NCI-H510A treated with DMSO at 0.1 percent for 48 hours (cell line): ENCODE measurements around the gene PTPRN2.
A peak's percentile ranks its signal among the peaks of the same experiment; 100 is the strongest.
"Not testable (repeated sequence)": the region's sequence is repeated elsewhere in the genome, so short reads cannot be mapped to it uniquely, and the experiment has no call there.

Source experiments
- DNase-seq: peaks from one replicate; lab custom pipeline; 2025; lab: John Stamatoyannopoulos, UW

PTPRN2 gene

DNA sequence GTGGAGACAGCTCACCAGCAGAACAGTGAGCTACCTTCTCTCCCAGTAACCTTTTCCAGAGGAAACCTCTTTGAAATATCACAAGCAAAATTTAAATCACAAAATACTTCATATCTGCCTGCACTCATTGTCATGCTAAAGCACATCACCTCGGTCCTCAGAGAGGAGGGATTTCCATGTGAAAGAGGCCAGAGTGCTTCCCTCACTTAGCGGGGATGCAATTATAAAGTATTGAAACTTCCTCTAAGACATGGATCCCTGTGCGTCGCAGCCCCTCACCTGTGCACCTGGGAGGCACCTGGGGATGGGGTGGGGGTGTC, 792.9 kb downstream of the PTPRN2 start:
- DNase-seq = no peak

DNA sequence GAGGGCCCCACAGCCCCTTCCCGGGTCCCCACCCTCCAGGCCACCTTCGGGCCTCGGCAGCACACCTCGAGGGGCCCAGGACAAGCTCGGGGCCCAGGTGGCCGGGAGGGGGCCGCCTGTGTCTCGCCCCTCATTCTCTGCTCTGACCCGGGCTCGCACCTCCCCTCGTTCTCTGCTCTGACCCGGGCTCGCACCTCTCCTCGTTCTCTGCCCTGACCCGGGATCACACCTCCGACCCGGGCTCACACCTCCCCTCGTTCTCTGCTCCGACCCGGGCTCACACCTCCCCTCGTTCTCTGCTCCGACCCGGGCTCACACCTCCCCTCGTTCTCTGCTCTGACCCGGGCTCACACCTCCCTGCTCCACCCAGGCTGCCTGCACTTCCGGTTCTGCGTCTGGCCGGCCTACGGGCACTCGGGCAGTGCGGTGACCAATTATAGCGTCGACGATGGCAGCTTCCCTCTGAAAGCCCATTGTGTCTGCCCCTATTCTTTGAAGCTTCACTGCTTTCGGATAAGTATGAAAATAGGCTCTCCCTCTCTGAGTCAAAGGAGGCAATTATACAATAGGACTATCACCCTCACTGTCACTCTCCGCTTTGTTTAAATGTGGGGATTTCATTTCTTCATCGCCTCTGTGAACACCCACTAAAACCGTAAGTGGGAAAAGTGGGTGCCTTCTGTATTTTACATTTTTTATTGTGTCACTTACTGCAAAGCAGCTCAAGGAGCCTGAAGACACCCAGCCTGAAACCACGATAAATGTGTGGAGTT, 793.5 kb downstream of the PTPRN2 start:
- DNase-seq = peak; percentile 13

DNA sequence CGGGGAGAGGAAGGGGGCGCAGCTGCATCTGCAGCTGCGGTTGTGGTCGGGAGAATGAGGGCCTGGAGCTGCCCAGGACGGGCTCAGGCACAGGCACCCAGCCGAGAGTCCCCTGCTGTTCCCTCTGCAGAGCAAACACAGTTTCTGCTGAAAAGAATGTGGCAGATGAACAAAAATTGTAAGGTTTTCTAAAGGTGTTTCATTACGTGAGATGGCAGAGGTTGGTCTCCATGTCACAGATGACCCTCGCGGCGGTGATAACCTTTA, 794.6 kb downstream of the PTPRN2 start:
- no peak for DNase-seq

DNA sequence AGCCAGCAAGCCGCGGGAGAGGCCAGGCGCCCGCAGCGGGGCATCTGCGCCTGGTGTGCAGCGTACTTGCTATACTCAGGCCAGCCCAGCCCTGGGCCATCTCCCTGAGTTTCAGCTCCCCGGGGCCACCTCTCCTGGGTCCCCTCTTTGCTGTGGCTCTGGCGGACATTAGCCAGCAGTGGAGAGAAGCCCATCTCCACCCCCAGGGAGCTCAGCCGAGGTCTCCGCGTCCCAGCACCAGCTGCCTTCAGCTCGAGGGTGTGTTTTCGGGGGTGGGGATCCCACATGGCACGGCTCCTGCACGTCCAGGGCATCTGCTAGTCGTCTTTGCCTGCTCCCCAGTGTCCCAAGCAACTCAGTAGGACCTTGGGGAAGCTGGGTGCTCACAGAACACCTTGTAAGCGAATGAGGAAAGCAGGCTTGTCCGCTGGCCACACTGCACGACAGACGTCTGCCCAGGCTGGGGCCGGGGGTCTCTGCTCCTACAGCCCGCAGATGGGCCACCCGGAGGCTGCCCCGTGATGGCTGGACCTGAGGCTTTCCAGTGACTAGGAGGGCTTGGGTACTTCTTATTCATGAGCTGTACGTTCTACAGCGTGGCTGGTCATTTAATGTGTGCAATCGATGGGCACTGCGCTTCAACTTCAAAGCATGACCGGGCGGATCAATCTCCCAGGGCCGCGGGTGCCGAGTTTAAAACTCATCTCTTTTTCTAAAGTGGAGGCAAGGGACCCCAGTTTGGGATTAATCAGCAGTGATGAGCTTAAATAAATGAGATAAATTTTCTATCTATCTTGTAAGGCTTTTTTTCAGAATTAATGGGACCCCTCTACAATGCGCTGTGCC, 795.2 kb downstream of the PTPRN2 start:
- no peak for DNase-seq

DNA sequence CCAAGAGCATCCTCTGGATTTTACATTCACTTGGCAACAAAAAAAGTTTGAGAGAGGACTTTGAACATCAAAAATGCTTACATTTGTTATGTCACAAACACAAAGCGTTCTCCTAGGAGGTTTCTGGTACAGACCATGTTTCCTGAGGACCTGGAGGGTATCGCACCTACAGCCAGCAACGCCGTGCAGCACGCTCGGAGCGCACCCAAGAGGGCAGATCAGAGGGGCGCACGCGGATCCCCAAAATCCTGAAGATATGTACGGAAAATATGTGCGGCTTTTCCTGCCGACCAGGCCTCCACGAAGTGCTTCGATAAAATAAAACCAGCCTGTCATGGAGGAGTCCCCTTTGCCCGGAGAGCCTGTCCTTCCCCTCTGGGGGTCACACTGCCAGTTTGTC, 796.0 kb downstream of the PTPRN2 start:
- no peak for DNase-seq

DNA sequence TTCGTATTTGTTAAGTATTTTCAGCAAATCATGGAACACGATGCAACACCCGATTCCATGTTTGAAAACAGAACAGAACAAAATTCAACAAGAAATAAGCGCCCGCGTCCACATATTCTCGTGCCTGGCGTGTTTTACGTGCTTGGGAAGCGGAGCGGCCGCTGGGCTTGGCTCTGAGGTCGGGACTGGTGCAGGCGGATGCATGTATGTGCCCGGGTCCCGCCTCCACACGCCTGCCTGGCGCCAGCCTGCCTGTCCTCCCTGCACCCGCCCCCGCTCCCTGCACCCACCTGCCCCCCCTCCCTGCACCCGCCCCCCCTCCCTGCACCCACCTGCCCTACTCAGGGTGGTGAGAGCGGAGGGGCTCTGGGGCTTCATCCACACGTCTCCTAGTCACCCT, 796.4 kb downstream of the PTPRN2 start:
- no peak for DNase-seq

DNA sequence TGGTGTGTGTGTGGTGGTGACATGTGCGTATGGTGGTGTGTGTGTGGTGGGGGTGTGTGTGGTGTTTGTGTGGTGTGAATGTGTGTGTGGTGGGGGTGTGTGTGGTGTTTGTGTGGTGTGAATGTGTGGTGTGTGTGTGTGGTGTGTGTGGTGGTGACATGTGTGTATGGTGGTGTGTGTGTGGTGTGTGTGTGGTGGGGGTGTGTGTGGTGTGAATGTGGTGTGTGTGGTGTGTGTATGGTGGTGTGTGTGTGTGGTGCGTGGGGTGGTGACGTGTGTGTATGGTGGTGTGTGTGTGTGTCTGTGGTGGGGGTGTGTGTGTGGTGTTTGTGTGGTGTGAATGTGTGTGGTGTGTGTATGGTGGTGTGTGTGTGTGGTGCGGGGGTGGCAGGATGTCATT, 797.7 kb downstream of the PTPRN2 start:
- DNase-seq = no peak

DNA sequence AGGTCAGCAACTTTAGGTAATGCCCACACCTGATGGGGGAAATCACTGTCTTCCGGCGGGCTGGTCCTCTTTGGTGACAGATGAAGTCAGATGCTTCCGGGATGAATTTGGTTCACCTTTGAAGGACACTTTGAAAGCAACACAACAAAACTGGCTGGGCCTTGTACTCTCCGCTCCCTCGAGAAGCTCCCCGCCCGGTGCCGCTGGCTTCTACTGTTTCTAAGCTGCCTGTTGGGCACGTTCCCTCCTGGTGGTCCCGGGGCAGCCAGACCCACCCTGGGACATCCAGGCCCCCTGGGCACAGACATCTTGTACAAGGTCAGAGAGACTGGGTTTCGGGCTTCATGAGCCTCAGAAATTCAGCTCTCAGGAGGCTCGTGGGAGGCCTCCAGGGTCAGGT, 798.5 kb downstream of the PTPRN2 start:
- DNase-seq = no peak

DNA sequence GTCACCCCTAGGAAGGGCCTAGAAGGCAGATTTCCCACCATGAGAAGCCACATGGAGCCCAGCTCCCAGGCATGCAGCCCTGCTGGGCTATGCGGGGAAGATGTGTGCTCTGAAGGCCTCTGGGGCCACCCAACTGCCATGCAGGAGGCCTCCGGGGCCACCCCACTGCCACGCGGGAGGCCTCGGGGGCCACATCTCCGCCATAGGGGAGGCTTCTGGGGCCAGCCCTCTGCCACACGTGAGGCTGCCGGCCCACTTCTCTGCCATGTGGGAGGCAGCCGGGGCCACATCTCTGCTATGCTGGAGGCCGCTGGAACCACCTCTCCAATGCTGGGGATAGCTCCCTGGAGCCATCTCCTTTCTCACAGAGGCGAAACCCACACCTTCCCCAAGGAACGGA, 799.0 kb downstream of the PTPRN2 start:
- no peak for DNase-seq

DNA sequence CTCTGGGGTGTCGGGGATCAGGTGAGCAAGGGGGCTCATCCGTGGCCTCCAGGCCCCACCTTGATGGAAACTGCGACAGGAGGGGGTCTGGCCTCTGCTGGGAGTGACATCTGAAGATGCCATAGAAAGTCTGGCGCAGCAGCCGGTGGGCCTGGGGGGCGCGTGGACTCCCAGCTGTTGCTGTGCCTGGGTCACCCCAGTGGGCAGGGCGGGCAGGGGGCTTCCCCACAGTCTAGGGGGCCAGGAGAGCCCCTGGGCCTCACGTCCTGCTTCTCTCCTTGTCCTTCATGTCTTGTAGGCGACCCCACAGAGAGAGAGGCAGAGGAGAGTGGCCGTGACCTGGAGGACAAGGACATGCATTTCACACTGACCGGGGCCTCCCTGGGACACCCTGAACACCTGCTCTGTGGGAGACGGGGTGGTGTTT, 800.3 kb downstream of the PTPRN2 start:
- no peak for DNase-seq

DNA sequence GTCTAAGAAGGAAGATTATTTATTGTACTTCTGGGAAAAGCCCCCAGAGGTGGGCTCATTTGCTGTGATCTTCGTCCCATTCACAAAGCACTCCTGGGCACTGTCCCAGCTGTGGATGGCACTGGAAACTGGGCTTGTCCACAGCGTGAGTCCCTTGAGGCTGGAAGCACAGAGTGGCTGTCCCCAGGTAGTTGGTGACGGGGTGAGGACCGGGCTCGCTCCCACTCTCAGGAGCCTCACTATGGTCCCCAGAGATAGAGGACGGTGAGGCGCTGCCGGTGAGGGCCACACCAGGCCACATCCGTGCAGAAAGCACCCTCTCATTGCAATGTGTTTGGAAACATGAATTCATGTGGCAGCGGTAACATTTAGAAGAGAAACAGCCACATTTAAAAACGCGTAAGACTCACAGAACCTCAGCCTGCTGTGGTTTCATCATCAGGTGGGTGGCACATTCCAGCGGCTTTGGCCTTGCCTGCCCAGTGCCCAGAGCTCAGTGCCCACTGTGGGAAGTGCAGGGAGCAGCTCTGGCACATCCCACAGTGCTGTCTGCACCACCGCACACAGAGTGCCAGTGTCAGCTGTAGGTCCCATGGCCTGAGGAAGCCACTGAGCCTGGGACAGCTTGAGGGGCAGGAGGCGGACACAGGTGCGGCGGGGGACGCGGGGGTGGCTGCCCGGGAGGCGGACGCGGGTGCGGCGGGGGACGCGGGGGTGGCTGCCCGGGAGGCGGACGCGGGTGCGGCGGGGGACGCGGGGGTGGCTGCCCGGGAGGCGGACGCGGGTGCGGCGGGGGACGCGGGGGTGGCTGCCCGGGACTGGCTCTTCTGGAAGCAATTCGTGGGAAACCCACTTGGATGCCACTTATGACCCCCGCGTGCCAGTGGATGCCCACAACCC, 801.0 kb downstream of the PTPRN2 start:
- DNase-seq = no peak

DNA sequence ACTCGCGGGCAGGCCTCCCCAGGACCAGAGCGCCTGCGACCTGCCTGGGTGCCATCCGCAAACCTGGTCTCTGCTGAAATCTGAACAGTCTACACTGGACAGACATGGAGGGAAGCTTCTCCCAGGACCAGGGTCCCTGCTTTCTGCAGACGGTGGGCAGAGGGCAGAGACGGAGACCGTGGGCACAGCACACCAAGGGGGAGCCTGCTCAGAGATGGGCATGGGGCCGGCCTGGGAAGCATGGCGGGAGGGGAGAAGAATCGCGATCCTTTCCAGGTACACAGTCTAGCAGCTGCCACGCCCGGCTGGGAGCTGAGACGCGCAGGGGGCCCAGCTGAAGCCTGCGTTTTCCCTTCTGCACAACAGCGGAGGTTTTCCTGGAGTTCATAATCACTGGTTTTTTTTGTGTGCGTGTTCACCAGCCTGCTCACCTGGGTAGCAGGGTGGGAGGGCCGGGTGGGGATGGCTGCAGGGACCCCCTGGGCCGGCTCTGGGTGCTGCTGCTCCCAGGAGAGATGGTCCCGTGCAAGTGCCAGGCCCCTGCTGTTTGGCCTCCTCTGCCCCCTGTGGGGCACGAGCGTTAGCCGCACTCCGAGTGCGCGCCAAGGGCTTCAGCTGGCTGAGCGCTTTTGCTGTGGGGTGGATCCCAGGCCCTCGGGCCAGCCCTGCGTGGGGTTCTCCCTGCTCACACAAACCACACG, 802.0 kb downstream of the PTPRN2 start:
- no peak for DNase-seq

DNA sequence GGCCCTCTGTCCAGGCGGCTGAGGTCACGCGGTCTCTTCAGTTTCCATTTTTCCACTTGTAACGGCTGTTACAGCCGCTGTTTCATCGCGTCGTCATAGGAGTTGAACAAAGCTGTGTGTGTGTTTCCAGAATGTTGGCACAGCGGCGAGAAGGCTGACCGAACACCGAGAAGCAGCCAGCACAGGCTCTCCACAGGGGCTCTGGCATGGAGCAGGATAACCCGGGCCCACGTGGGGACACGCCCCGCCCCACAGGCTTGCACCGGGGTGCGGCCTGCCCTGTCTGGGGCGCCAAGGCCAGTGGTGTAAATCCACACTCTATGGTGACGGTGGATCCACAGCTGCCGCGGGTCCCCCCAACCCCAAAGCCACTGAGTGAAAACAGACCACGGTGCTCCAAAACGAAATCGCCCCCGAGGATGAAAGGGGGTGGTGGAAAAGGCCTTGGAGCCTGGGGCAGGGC, 802.6 kb downstream of the PTPRN2 start:
- DNase-seq = no peak

DNA sequence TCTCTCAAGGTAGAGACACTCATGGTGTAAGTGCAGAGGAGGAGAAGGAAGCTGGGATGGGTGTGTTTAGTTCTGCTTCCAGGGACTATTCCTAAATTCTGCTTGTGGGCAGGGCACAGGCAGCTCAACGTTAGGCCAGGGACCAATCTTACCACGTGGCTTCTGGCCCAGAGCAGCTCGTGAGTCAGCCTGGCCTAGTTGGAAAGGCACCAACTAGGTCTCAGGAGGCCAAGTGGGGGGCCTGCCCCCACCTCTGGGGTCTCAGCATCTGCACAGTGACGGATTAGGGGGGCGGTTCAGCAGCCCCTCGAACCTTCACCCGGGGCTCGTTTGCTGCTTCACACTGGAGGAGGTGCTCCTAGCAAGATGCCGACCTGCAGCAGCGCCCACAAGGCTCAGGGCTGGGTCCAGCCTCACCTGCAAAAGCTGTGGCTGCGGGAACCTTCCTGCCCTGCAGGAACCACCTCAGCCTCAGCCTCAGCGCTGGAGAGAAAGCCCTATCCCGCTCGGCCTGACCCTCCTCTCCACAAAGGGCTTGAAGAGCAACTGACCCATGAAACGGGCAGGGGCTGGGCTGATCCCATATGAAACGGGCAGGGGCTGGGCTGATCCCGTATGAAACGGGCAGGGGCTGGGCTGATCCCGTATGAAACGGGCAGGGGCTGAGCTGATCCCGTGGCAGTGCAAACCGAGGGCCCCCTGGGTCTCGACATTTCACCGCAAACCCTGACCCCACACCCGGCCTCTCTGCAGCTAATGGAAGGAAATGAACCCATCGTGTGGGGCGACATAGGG, 803.4 kb downstream of the PTPRN2 start:
- DNase-seq = no peak

DNA sequence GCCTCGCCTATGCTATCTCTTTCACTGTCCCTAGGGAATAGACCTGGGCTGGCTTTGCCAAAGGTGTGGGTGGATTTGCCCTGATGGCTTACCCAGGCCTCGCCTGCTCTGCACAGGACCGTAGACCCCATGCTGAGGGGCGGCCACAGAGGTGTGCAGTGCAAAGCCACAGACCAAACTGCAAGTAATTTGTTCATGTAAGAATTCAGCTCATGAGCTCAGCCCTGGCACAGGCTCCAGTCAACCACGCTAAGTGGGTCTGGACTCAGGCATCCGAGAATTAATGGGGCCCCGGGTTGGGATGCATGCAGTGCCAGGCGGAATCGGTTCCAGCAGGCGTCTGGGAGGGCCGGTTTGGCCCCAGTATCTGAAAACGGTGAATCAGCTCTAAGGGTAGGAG, 805.6 kb downstream of the PTPRN2 start:
- DNase-seq = no peak

DNA sequence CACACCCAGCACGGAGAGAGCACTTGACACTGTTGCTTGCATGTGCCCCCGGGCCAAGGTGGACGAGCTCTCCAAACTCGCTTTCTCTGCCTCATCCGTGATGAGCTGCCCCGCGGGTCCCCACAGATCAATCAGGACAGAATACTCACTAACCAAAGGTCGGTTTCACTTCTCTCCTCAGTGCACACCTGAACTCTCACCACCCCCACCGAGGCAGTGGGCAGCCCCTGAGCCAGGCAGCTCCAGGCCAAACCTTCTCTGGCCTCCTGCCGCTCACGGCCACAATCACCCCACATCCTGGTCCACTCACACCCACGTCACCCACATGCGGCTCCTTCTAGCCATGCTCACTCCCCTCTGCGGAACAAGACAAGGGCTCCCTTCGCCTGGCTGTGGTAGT, 806.9 kb downstream of the PTPRN2 start:
- DNase-seq = no peak

DNA sequence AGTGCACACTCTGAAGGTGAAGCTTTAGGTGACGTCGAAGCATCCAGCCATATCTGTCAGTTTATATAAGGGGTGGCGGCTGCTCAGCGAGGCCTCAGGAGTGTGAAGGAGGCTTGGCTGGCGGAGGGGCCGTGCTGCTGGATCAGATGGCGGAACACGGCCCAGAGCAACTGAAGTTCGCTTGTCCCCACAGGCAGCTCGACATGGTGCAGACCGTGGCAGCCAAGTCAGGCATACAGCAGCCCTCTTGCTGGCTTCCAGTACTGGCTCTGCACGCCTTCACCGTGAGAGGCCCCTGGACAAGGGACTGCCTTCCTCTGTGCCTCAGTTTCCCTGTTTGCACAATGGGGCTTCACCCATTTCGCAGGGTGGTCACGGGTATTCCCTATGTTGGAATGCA, 807.3 kb downstream of the PTPRN2 start:
- no peak for DNase-seq

DNA sequence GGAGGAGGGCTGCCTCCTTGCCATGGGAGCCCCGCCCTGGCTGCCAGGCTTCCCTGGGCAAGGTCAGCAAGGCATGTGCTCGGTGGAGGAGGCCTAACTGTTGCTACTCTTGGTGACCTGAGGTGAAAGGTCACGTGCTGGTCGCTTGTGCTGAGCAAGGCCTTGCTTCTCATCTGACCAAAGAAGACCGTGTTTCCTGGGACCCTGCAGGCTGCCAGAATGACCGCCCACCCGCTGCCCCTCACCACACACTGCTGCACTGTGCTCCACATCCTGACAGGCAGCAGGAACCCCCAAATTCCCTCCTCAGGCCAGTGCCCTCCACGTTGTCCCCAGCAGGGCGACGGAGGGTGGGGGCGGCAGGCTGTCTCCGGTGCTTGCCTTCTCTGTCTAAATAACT, 808.4 kb downstream of the PTPRN2 start:
- no peak for DNase-seq

DNA sequence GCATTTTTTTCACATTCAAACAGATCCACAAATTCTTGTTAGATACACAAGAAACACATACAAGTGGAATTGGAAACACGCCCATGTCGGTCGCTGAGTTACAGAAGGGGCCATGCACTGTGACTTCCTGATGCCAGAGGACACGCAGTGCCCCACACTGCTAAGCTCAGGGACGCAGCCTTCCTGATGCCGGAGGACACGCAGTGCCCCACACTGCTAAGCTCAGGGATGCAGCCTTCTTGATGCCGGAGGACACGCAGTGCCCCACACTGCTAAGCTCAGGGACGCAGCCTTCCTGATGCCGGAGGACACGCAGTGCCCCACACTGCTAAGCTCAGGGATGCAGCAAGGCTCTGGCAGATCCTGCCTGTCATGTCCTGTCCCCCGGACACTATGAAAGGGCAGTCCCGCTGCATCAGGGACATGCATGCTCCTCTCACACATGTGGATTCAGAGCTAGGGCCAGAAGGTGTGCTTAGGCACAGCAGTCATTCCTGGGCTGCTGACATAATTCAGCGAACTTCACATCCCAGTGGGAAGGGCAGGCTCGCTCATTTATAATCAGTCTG, 810.3 kb downstream of the PTPRN2 start:
- not testable (repeated sequence) for DNase-seq

DNA sequence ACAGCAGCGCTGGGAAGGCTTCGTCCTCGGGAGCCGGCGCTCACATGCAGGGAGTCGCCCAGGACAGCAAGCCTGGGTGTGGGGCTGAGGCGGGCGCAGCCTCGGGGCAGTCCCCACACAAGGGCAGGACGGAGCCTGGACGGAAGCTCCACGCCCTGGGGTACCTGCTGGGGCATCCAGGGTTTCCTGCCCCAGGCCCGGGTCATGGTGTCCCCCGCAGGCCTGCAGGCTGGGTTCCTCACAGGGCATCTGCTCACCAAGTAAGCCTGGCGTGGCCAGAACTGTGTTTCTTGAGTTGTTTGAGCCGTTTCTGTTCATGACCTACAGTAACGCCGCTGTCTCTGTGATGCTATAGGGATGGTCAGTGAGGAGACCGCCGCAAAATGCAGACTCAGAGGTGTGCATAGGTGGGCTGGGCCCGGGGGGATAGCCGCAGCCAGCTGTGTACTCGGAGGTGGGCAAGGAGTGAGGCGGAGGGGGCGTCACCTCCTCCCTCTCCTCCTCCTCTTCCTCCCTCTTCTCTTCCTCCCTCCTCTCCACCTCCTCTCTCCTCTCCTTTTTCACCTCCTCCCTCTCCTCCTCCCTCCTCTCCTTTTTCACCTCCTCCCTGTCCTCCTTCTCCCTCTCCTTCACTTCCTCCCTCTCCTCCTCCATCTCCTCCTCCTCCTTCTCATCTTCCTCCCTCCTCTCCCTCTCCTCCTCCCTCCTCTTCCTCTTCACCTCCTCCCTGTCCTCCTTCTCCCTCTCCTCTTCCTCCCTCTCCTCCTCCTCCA, 811.9 kb downstream of the PTPRN2 start:
- no peak for DNase-seq
